NCI-H1417 (cell line): ENCODE results near the gene LRP2BP.

ENCODE experiments used
- DNase-seq, 3 experiments: peaks; one replicate each; lab custom pipeline; 2025; lab: John Stamatoyannopoulos, UW

The LRP2BP gene

DNA sequence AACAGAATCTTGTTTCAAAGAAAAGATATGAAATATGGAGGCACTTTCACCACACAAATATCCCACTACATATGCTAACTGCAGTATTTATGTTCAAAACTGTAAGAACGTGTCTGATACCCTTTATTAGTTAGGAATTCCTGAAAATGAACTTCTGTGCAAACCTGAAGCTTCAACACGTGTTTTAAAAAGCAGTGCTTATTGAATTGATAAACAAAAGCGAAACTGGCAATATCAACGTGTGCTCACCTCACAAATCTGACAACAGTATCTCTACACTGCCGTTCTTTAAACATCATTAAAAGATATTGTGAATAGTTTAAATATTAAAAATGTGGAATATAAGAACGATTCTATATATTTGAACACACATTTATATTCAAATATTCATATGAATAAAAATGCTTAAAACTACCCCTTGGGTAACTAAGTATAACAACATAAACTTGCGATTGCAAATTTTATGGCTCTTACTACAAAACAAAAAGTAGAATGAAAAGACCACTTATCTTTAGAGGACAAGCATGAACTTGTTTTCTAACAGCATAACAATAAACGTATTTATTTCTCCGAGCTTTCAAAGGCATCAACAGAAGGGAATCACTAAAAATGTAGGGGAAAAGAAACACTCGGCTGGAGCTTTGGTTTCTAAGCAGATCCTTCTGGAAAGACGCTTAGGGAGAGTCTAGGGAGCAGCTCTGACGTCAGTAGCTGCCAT, at the start of gene LRP2BP:
LRP2BP (minus strand) TSS at position 687 of the 718 bp plus-strand sequence. CDS start 17,738 bp downstream, outside the sequence.
- peak in 1 of 3 experiments; percentile 68 for DNase-seq

DNA sequence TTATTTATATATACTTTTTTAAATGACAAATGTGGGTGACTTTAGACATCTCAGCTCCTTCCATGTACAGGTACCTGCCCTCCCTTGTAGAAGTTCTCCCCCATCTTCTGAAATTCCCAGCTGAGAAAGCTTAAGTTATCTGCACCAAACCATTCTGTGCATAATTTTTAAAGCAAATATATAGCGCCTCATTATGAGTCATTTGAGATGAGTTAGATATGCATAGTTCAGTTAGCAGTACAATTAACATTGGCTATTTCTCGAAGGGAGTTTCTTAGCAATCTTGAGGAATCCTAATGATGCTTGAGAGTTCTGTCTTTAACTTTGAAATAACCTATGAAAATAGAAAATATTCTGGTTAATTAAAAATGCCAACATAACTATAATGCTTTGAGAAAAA, 49.5 kb upstream of the LRP2BP start:
- no peak for DNase-seq

DNA sequence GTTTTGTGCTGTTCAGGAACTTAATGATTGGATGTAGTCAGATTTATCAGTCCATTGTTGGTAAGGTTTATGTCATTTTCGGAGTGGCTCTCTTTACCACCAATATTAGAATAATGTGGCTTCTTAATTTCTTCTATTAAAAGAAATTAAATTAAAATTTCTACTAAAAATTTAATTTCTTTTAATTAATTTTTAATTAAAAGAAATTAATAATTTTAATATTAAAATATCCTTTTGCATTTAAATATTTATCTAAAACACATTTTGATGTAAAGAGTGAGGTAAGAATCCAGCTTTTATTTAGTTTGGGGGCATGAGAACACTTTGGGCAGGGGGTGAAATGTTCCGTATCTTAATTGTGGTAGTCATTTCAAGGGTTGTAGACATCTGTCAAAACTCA, 45.8 kb upstream of the LRP2BP start:
- no peak for DNase-seq

DNA sequence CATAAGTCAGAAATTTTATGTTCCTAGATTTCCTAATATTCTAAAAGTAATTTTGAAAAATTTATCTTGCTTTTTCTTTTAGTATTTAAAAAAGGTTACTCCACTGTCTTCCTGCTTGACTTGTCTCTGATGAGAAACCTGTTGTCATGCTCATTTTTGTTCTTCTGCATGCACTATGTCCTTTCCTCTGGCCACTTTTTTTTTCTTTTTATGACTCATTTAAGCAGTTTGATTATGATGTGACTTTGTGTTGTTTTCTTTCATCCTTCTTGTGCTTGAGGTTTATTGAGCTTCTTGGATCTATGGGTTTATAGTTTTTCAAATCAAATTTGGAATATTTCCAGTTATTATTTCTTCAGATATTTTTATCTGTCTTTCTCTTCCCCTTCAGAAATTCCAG, 42.1 kb upstream of the LRP2BP start:
- DNase-seq = no peak

DNA sequence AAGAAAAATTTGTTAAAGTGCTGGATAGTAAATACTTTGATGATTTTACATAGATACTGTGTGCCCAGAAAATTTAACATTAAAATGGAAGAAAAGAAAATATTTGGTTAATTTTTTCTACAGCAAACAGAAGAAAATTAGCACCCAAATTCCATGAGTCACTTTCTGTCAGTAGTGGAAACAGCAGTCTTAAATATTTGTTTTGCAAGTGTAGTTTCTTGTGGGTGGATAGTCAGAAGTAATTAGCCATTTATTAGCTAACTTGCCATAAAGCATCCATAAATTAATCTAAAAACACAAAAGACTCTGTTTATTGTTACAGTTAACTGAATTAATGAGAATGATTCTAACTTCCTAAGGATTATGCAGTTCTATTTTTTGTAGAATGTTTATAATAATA, 39.7 kb upstream of the LRP2BP start:
- DNase-seq = no peak

DNA sequence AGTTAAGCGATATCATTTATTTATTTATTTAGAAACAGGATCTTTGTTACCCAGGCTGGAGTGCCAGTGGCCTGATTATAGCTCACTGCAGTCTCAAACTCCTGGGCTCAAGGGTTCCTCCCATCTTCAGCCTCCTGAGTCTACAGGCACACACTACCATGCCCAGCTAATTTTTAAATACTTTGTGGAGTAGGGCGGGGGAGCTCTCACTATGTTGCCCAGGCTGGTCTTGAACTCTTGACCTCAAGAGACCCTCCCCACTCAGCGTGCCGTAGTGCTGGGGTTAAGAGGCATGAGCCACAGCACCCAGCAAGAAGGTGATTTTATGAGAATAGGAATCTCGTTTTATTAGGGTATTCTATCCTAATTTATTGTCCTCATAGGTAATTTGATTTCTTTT, 33.9 kb upstream of the LRP2BP start:
- no peak for DNase-seq

DNA sequence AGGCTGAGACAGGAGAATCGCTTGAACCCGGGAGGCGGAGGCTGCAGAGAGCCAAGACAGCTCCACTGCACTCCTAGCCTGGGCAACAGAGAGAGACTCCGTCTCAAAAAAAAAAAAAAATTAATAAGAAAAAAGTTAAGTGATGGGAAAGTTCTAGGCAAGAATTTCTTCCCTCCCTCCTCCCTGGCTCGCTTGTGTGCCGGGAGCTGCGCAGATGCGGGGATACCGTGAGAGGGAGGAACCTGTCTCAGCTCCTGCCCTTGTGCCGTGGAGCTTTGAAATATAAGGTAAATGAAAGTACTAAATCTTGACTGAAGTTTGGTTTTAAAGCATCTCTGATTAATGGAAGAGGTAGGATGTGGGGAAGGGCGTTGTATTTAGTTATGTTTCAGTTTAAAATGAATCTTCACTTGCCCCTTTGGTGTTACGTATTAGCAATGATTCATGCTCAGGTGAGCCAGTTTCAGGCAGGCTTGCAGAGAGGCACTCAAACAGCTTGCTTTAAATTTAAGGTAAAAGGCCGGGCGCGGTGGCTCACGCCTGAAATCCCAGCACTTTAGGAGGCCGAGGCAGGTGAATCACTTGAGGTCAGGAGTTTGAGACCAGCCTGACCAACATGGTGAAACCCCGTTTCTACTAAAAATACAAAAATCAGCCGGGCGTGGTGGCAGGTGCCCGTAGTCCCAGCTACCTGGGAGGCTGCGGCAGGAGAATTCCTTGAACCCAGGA, 31.4 kb upstream of the LRP2BP start:
- DNase-seq = no peak

DNA sequence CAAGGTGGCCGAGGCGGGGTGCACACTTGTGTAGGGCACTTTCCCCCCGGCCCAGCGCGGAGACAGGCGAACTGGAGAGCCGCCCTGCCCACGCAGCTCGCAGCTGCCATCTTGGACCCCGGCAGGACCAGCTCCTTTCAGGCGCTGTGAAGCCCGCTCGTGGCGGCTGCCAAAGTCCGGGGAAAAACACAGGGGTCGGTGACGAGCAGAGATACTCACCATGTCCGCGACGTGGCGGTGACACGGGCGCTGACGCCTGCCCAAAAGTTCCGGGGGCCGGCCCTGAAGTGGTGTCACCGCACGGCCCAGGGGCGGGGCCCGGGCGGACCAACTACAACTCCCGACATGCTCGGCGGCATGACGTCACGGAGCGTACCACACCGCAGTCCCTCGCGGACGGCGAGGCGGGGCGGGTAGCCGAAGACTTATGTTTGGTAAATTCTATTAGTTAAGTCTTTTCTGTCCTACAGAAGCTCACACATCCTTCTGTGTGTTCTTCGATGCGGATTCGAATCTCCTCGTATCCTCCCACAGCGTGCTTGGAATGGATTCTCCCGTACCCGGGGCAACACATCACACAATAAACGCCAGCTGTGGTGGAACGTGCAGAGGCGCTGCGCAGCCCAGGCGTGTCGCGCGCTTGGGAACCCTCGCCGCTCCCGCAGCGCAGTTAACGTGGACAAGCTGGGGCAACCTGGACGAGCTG, 30.1 kb upstream of the LRP2BP start, which contains the start of gene UFSP2:
UFSP2 (minus strand) TSS at position 318 of the 706 bp plus-strand sequence; CDS start at position 222, 96 bp downstream.
- peak; percentile 73 to 95 (median 93) for DNase-seq

DNA sequence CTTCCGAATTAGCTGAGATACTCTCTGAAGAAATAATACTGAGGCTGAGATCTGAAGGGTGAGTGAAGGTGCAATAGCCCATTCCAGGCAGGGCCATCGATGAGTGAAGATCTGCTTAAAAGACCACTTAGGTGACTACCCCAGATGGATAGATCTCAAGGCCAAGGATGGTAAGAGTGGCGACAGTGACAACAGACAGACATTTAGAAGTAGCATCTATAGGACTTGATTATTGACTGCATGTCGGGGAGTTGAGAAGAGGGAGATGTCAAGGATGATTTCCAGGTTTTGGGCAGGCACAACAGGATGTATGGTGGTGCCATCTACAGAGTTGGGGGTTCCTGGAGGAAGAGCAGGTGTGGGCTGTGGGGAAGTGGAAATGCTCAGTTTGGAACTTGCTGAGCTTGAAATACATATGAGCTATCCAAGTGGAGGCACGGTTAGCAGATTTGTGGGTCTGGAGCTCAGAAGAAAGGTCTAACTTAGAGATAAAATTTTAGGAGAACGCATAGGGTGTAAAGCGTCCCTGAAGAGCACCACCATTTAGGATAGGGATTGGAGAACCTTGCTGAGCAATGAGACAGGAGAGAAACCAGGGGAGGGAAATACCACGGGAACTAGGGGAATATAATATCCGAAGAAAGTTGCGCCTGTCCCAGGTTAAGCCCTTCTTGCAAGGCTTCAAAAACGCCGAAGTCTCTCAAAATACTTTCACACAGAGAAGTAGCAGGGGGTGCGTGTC, 29.4 kb upstream of the LRP2BP start:
- DNase-seq = no peak

DNA sequence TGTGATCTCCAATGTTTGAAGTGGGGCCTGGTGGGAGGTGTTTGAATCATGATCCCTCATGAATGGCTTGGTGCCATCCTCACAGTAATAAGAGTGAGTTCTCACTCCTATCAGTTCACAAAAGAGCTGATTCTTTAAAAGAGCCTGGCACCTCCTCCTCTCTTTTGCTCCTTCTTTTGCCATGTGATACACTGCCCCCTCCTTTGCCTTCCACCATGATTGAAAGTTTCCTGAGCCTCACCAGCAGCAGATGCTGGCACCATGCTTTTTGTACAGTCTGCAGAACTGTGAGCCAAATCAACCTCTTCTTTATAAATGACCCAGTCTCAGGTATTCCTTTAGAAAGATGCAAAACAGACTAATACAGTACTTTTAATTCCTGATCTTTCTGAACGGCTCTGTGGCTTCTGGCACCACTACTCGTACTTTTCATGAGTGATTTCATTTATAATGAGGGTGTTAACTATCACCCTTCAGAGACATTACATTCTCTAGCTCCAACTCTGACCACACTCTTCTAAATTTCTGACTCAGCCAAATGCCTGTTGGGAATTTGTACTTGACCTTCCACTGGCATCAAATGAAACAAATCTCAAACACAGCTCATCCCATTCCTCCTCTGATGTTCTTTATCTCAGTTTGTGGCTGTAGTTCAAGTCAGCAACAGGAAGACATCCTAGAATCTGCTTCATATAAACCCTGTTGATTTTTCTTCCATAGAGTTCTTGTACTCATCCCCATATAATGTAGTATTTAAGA, 25.8 kb upstream of the LRP2BP start:
- no peak for DNase-seq

DNA sequence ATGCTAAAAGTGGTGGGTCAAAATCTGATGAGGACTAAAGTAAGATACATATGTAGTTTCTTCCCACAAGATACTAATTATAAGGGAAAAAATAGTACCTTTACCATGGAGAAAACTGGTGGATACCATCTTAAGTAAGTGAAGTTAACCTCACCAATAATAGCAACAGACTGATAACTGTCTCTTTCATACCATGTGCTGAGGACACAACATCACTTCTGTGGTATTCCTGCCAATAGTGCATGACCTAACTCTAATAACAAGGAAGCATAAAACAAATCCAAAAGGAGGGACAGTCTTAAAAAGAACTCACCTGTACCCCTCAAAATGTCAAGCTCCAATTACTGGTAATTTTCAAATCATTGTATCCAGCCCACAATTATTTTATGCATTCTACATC, 21.2 kb upstream of the LRP2BP start:
- DNase-seq = no peak

DNA sequence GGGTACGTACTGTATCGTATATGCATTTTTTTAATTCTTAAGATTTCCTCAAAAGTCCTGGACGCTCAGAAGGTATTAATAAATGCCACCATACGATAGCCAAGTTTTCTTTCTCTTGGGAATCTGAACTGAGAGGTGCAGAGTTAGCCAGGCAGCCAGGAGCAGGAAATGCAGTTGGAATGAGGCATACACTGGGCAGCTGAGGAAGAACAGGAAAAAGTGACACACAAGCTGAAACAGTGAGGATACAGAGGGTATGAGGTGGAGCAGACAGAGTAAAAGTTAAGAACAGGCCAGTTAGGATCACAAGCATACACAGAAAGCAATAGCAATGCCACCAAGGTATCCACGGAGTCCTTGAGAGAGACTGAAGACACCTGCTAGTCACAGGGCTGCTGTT, 16.7 kb upstream of the LRP2BP start:
- DNase-seq = no peak

DNA sequence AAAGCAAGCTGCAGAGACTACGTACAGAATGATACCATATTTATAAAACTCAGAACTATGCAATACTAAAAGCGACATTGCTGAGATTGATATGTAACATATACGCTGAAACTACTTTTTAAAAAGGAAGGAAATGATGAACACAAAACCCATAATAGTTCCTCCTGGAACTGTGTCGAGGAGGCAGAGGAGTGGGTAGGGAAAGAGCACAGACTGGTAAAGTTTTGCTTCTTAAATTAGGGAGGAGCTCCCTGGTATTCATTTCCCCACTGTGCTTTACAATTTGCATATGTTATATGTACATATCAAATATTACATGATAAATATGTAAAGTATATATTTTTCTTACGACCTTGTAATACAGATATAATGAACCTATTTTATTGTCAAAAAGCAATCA, 16.1 kb upstream of the LRP2BP start:
- no peak for DNase-seq

DNA sequence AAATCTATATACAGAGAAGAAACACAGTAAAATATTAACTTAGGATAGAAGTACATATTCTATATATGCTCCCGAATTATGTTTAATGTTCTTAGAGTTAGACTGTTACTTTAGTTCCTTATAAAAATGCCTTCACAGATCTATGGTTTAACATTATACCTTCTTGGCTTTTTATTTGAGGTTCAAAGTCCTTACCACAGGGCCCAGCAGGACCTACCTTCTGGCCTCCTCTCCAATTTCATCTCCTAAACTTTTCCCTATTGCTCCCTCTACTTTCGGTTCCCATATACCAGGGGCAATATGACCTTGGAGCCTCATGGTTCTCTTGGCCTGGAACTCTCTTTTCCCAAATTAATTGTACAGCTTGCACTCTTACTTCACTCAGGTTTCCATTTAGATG, 12.7 kb upstream of the LRP2BP start:
- DNase-seq = no peak

DNA sequence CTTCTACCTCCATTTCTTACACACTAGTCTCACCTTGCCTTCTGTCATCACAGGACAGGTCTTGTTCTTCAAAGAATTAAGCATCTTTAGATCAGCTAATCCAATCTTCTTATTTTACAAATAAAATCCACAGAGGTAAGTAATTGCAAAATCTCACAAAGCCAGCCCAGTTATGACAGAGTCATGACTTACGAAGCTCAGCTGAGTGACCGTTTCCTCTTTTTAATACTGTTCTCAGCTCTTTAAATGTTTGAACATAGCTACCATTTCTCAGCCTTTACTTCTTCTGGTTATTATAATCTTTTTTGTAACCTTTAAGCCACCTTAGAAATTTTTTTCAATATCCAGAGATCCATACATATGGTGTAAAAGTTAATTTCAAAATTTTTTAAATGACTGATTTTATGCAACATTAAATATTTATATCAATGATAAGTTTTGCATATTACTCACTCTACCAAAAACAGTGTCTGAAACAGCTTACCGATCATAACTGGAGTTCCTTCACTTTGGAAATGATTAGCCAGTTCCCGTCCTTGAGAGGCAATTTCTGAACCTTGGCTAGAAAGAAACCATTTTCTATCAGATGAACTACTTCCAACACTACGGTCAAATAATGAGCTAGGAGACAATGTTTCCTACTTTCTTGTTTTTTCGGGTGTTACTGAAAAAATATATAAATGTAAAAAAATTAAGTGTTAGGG, 9.7 kb upstream of the LRP2BP start:
- DNase-seq = no peak

DNA sequence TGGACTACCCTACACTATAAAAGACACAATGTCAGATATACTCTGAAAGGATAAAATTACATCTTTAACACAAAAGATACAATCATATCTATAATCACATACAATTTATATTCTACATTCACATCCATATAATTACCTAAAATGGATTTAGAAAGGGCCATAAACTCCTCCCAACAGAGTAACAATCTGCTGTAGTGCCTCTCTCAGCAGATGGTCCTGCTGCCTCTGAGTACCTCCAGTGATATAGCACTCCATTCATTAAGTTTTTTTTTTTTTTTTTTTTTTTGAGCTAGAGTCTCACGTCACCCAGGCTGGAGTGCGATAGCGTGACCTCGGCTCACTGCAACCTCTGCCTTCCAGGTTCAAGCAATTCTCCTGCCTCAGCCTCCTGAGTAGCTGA, 8.3 kb upstream of the LRP2BP start:
- peak in 2 of 3 experiments; percentile 1 to 62 for DNase-seq

DNA sequence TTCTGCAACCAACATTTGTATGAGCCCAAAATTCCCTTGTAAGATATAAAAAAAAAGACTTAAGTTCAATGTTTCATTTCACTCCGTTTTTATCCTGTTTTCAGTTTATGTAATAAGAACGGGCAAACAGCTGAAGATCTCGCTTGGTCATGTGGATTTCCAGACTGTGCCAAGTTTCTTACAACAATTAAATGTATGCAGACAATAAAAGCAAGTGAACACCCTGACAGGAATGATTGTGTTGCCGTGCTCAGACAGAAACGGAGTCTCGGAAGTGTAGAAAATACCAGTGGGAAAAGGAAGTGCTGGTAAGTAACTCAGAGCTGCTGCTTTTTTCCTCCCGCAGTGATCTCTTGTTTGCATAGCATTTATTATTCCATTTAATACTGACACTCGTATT, 3.7 kb upstream of the LRP2BP start:
- DNase-seq = peak in 1 of 3 experiments; percentile 52

DNA sequence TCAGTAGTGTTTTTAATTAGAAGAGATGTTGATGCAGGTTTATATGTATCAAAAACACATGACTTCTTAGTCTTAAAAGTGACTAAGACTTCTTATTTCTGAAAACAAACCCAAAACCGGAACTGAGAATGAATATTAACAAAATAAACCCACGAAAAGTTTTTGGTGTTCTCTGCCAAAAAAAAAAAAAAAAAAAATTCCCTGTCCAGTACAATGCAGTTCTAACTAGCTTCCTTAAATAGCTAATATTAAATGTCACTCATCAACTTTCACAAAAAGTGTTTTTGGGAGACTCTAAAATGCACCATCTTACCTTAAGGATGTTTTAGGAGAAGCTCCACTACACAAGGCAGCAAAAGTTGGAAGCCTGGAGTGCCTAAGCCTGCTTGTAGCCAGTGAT, 2.9 kb upstream of the LRP2BP start:
- DNase-seq = no peak

DNA sequence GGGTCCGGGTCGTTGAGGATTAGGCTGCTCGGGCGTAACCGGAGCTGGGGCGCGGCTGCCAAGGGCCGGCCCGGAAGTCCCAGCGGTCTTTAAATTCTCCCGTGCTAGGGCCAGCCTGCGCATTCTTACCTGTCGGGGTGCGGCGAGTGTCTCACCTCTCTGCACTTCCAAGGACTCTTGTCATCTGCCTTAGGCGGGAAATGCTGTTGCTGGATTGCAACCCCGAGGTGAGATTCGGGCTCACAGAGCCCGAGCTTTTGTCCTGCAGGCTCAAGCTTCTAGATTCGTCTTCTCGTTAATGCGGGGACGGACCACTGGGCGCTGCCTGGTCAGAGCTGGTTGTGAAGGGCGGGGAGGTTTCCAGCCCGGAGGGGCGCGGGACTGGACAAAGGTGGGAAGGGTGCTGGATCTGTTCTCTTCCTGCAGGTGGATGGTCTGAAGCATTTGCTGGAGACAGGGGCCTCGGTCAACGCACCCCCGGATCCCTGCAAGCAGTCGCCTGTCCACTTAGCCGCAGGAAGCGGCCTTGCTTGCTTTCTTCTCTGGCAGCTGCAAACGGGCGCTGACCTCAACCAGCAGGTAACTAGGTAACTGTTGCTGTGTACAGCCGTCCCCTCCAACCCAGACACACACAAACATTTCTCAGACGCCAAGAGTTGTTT, 1.1 kb upstream of the LRP2BP start, which contains the start of gene ANKRD37:
ANKRD37 (plus strand) TSS at position 118 of the 662 bp plus-strand sequence; CDS start at position 201, 83 bp downstream.
- peak; percentile 31 to 90 (median 85) for DNase-seq
